Kidney (tissue), 14 donors: ENCODE data around the gene CPVL. TPM values are rescaled to one million over a fixed set of nuclear protein-coding genes. Genes with fewer than 3 reads are reported as not detected.

Experiments used
- DNase-seq, 5 donors: peaks; one replicate each; pipeline ENCODE4 v3.0.0-alpha.2; 2013 to 2020
- FAIRE-seq: peaks from 2 replicates; lab custom pipeline; 2012; peaks lifted over from hg19 to GRCh38; lab: Jason Lieb, UNC
- H3K27ac ChIP-seq, 2 donors: one replicate each; pipeline ENCODE4 v1.7.0; 2013; ENCODE audit warnings: low read depth in 2 of 2, low read length in 2 of 2, inconsistent platforms in 1 of 2
- H3K27me3 ChIP-seq: one replicate; pipeline ENCODE4 v1.7.1; 2013; ENCODE audit warnings: low read length, inconsistent platforms; ENCODE audit not compliant: control insufficient read depth, insufficient read depth
- H3K36me3 ChIP-seq, 3 donors: one replicate each; pipeline versions ENCODE4 v1.7.0 to v1.7.1; 2013; ENCODE audit warnings: low read length in 3 of 3, control low read depth in 1 of 3, inconsistent platforms in 1 of 3; ENCODE audit not compliant: insufficient read depth in 3 of 3, control insufficient read depth in 2 of 3
- H3K4me1 ChIP-seq, 3 donors: one replicate each; pipeline versions ENCODE4 v1.7.0 to v1.7.1; 2013; ENCODE audit warnings: low read length in 3 of 3, inconsistent platforms in 1 of 3, low read depth in 1 of 3; ENCODE audit not compliant: control insufficient read depth in 2 of 3, insufficient read depth in 2 of 3
- H3K4me3 ChIP-seq, 3 donors: one replicate each; pipeline versions ENCODE4 v1.7.0 to v1.8.1; 2013; ENCODE audit warnings: low read length in 3 of 3, control low read depth in 1 of 3, inconsistent platforms in 1 of 3
- H3K9ac ChIP-seq, 3 donors: one replicate each; pipeline versions ENCODE4 v1.7.0 to v1.7.1; 2013; ENCODE audit warnings: low read length in 3 of 3, control low read depth in 1 of 3, inconsistent platforms in 1 of 3
- H3K9me3 ChIP-seq, 3 donors: one replicate each; pipeline versions ENCODE4 v1.7.0 to v1.7.1; 2013; ENCODE audit warnings: low read length in 3 of 3, control low read depth in 1 of 3, inconsistent platforms in 1 of 3; ENCODE audit not compliant: control insufficient read depth in 2 of 3, insufficient read depth in 1 of 3
- intact Hi-C: fragments of 100-400 bp; cut with DNase I; formaldehyde crosslinking; loops from one replicate; pipeline ENCODE4 v1.11.1; 2022
- polyA plus RNA-seq: library from polyadenylated mRNA; stranded (reverse); fragments of 350-450 nt; fragmentation: Illumina TruSeq; extraction: RNeasy Lipid Tissue Mini Kit (QIAGEN cat#74804); gene quantifications from one replicate; pipeline ENCODE4 v1.2.3, GENCODE V29; 2014; ENCODE audit warnings: low read depth, low replicate concordance; ENCODE audit not compliant: insufficient read depth
- total RNA-seq: library from RNA; stranded (reverse); fragmentation: NEBNext Ultra II Directional; extraction: Animal tissue kit (Norgen Biotek cat#: 25700); gene quantifications from one replicate; pipeline ENCODE4 v1.2.1, GENCODE V29; 2021
- TF ChIP-seq, protein P1 (sequence below): IDR thresholded peaks from 3 replicates; pipeline ENCODE4 v1.5.1; 2012; ENCODE audit warnings: mild to moderate bottlenecking, moderate library complexity, borderline replicate concordance; ENCODE audit not compliant: insufficient read depth; ENCODE audit errors: extremely low read depth
- donor health status: control.
- donor health status: control.
- donor health status: control.
- donor health status: control.
- donor health status: control.
- donor health status: DM: yes; HTN: yes; CAD: no.
- donor health status: Normal renal cell carcinoma (clear cell type).

The CPVL gene
- total and polyA plus RNA-seq, 2 donors from 2014 or later = 104 to 133 TPM

DNA sequence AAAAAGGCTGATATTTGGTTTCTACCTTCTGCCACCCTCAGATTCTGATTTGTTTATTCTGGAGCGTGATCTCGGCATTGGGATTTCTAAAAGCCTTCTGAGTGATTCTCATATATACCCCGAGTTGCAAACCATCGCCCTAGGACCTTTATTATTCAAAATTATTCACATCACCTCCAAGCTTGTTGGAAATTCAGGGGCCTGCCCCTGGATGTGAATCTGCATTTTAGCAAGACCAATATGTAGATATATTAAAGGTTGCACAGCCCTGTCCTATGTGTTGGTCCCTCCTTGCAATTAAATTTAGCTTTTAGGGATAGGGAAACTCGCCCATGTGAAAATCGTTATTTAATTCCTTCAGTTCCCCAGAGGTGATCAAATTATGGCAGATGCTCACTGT lies 39.3 kb upstream of the CPVL start:
- intact Hi-C loops = loop anchor here (5.0 kb wide), 1 partner anchor 222 kb away; no protein-coding TSS in a partner anchor
- no peak for FAIRE-seq

DNA sequence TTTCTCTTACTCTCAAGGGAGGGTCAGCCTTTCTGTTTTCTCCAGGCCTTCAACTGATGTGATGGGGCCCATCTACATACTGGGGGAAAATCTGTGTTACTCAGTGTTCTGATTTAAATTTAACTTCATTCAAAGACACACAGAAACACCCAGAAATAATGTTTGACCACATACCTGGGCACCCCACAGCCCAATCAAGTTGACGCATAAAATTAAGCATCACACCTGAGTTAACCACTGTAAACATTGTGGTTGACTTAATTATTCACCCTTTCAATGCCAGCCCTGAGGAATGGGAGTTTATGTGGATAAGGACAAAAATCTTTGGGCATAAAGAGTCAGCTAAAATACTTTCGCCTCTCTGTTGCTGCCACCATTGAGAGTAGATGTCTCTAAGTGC lies 38.3 kb upstream of the CPVL start:
- Histone ChIP-seq H3K36me3 (no peaks in the 10 kb centered on the region), H3K27me3 (no peaks in the 10 kb centered on the region), H3K4me3 (no peak overlapping the region), H3K9me3 (no peaks in the 10 kb centered on the region), H3K9ac (no peak overlapping the region), H3K27ac (no peak overlapping the region), H3K4me1 (no peaks in the 10 kb centered on the region)
- DNase-seq (no peak), FAIRE-seq (no peak)
- TF ChIP-seq, protein P1, sequence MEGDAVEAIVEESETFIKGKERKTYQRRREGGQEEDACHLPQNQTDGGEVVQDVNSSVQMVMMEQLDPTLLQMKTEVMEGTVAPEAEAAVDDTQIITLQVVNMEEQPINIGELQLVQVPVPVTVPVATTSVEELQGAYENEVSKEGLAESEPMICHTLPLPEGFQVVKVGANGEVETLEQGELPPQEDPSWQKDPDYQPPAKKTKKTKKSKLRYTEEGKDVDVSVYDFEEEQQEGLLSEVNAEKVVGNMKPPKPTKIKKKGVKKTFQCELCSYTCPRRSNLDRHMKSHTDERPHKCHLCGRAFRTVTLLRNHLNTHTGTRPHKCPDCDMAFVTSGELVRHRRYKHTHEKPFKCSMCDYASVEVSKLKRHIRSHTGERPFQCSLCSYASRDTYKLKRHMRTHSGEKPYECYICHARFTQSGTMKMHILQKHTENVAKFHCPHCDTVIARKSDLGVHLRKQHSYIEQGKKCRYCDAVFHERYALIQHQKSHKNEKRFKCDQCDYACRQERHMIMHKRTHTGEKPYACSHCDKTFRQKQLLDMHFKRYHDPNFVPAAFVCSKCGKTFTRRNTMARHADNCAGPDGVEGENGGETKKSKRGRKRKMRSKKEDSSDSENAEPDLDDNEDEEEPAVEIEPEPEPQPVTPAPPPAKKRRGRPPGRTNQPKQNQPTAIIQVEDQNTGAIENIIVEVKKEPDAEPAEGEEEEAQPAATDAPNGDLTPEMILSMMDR = no peak
- intact Hi-C loops = no loop called here

More for the DNA sequence above, 39.3 kb upstream of the CPVL start:
- Histone ChIP-seq H3K9ac (no peak overlapping the region), H3K4me3 (no peak overlapping the region), H3K4me1 (no peaks in the 10 kb centered on the region), H3K27ac (no peak overlapping the region), H3K36me3 (no peaks in the 10 kb centered on the region), H3K9me3 (no peaks in the 10 kb centered on the region), H3K27me3 (no peaks in the 10 kb centered on the region)
- TF ChIP-seq, protein P1 = no peak
- DNase-seq = no peak

DNA sequence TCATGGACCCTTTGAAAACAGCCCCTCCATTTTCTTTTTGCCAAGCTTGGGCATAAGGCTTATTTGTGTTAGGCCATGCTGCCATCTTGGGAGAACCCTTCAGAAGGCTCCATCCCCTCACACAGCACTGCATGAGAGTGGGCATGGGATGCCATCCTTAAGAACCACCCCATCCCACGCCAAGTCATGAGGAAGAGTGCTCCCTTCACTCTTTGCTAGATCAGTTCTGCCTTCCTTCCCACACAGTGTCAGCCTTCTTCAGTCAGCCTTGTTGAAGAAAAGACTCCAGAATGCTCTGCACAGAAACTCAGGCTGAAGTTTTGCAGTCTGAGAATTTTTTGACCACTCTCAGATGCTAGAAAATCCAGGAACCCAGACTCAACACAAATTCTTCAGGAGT lies 32.8 kb upstream of the CPVL start:
- Histone ChIP-seq H3K9me3 (no peaks in the 10 kb centered on the region), H3K36me3 (no peaks in the 10 kb centered on the region), H3K27ac (no peak overlapping the region), H3K9ac (no peak overlapping the region), H3K4me1 (peaks cover 0 to 3% (median 0%) of the 10 kb centered on the region in 3 donors), H3K27me3 (no peaks in the 10 kb centered on the region), H3K4me3 (no peak overlapping the region)
- intact Hi-C loops = no loop called here
- TF ChIP-seq, protein P1 = no peak
- no peak for FAIRE-seq
- no peak for DNase-seq
